Neural cell (in vitro differentiated cells): ENCODE data around the gene STX16. TPM values are rescaled to one million over a fixed set of nuclear protein-coding genes. Genes with fewer than 3 reads are reported as not detected.

Experiments
- H2AFZ ChIP-seq: fragments of 200-600, 300-800 bp; sonication (generic), shearing (Covaris generic); 2 replicates; pipeline ENCODE4 v1.6.0; 2014; ENCODE audit warnings: low read depth, mild to moderate bottlenecking, antibody characterized with exemption, low read length, moderate library complexity
- H3F3A ChIP-seq: fragments of 200-600 bp; shearing (Covaris generic); 2 replicates; pipeline ENCODE4 v1.6.1; 2016; ENCODE audit warnings: mild to moderate bottlenecking, moderate library complexity, mixed read lengths, antibody characterized with exemption, low read length; ENCODE audit not compliant: insufficient read depth, poor library complexity, severe bottlenecking
- H3K27ac ChIP-seq: fragments of 200-600, 300-800 bp; sonication (generic), shearing (Covaris generic); 2 replicates; pipeline ENCODE4 v1.5.1; 2014; ENCODE audit warnings: mild to moderate bottlenecking, low read length, moderate library complexity
- H3K27me3 ChIP-seq: fragments of 300-800, 200-600 bp; sonication (generic), shearing (Covaris generic); 2 replicates; pipeline ENCODE4 v1.6.0; 2014; ENCODE audit warnings: mild to moderate bottlenecking, low read depth, low read length, moderate library complexity; ENCODE audit not compliant: insufficient read depth
- H3K36me3 ChIP-seq: fragments of 300-800, 200-600 bp; sonication (generic), shearing (Covaris generic); 2 replicates; pipeline ENCODE4 v1.5.1; 2014; ENCODE audit warnings: mild to moderate bottlenecking, antibody characterized with exemption, low read length, moderate library complexity; ENCODE audit not compliant: insufficient read depth
- H3K4me2 ChIP-seq: fragments of 300-800, 200-600 bp; sonication (generic), shearing (Covaris generic); 2 replicates; pipeline ENCODE4 v1.6.0; 2014; ENCODE audit warnings: mild to moderate bottlenecking, low read length
- H3K4me3 ChIP-seq: fragments of 300-800, 200-600 bp; sonication (generic), shearing (Covaris generic); 2 replicates; pipeline ENCODE4 v1.5.1; 2014; ENCODE audit warnings: mild to moderate bottlenecking, low read length, moderate library complexity
- H3K79me2 ChIP-seq: fragments of 200-600 bp; shearing (Covaris generic); replicated peaks from 2 replicates; pipeline ENCODE4 v1.6.0; 2014; ENCODE audit warnings: mild to moderate bottlenecking, low read length, moderate library complexity; ENCODE audit not compliant: insufficient read depth
- H3K9ac ChIP-seq: fragments of 300-800, 200-600 bp; sonication (generic), shearing (Covaris generic); 2 replicates; pipeline ENCODE4 v1.6.1; 2016; ENCODE audit warnings: mild to moderate bottlenecking, low read length, mixed read lengths
- H3K9me2 ChIP-seq: fragments of 200-600 bp; shearing (Covaris generic); 2 replicates; pipeline ENCODE4 v1.6.1; 2016; ENCODE audit warnings: mild to moderate bottlenecking, low read length, mixed read lengths; ENCODE audit not compliant: insufficient read depth
- H3K9me3 ChIP-seq: fragments of 200-600, 300-800 bp; sonication (generic), shearing (Covaris generic); 2 replicates; pipeline ENCODE4 v1.6.1; 2016; ENCODE audit warnings: mild to moderate bottlenecking, mixed run types, low read length, moderate library complexity, mixed read lengths
- H4K20me1 ChIP-seq: fragments of 200-600 bp; shearing (Covaris generic); 2 replicates; pipeline ENCODE4 v1.6.1; 2016; ENCODE audit warnings: mild to moderate bottlenecking, mixed run types; ENCODE audit not compliant: insufficient read depth
- CTCF ChIP-seq: fragments of 450-650 bp; IDR thresholded peaks from 2 replicates; pipeline ENCODE4 v1.5.1; 2014; ENCODE audit warnings: antibody characterized with exemption, mild to moderate bottlenecking, moderate library complexity; ENCODE audit not compliant: poor library complexity, severe bottlenecking
- EP300 ChIP-seq: fragments of 450-650 bp; conservative IDR thresholded peaks from 2 replicates; pipeline ENCODE4 v1.6.1; 2014; ENCODE audit warnings: antibody characterized with exemption, mild to moderate bottlenecking, moderate library complexity; ENCODE audit not compliant: poor library complexity, severe bottlenecking
- EZH2 ChIP-seq: fragments of 200-600, 300-800 bp; shearing (Covaris generic), sonication (generic); IDR thresholded peaks from 2 replicates; pipeline ENCODE4 v1.6.1; 2014; ENCODE audit warnings: antibody characterized with exemption, low read length, borderline replicate concordance, mild to moderate bottlenecking; ENCODE audit not compliant: insufficient read depth, poor library complexity, severe bottlenecking
- MXI1 ChIP-seq: fragments of 450-650 bp; conservative IDR thresholded peaks from 2 replicates; pipeline ENCODE4 v1.6.1; 2014; ENCODE audit warnings: antibody characterized with exemption, mild to moderate bottlenecking; ENCODE audit not compliant: poor library complexity, severe bottlenecking
- POLR2AphosphoS5 ChIP-seq: IDR thresholded peaks from 2 replicates; pipeline ENCODE4 v1.6.1; 2012
- RAD21 ChIP-seq: fragments of 450-650 bp; conservative IDR thresholded peaks from 2 replicates; pipeline ENCODE4 v1.6.1; 2014; ENCODE audit warnings: antibody characterized with exemption, mild to moderate bottlenecking, moderate library complexity
- REST ChIP-seq: IDR thresholded peaks from 2 replicates; pipeline ENCODE4 v1.6.1; 2012; ENCODE audit warnings: borderline replicate concordance
- SMC3 ChIP-seq: fragments of 450-650 bp; conservative IDR thresholded peaks from 2 replicates; pipeline ENCODE4 v1.6.1; 2014; ENCODE audit warnings: antibody characterized with exemption, mild to moderate bottlenecking, moderate library complexity; ENCODE audit not compliant: poor library complexity
- TAF1 ChIP-seq: IDR thresholded peaks from 2 replicates; pipeline ENCODE4 v1.6.1; 2012; ENCODE audit warnings: low read depth
- polyA plus RNA-seq: library from polyadenylated mRNA; depleted of rRNA; stranded (reverse); fragments of >200 nt; gene quantifications from 2 replicates; pipeline ENCODE4 v1.2.3, GENCODE V29; 2014

STX16 gene
- polyA plus RNA-seq, 1 donor from 2014 or later, result 120 TPM

GRCh38 chr20:58721951-58722778 is 71.1 kb downstream of the STX16 start:
- no peaks in the 10 kb centered on the region for H3K9me2 ChIP-seq
- H2AFZ ChIP-seq, result no peak overlapping the region
- no peaks in the 10 kb centered on the region for H3F3A ChIP-seq
- no peaks in the 10 kb centered on the region for H3K9me3 ChIP-seq
- no peak overlapping the region for H3K27ac ChIP-seq
- no peak for TF ChIP-seq SMC3
- no peak for TF ChIP-seq RAD21
- no peak for TF ChIP-seq CTCF
- TF ChIP-seq EZH2, result no peak
- no peak for TF ChIP-seq MXI1
- TF ChIP-seq POLR2AphosphoS5, result no peak
- TF ChIP-seq EP300, result no peak
- no peak for TF ChIP-seq TAF1
- no peak for TF ChIP-seq REST
- no peaks in the 10 kb centered on the region for H3K36me3 ChIP-seq
- H3K4me2 ChIP-seq, result no peak overlapping the region
- H3K4me3 ChIP-seq, result no peak overlapping the region
- H4K20me1 ChIP-seq, result no peaks in the 10 kb centered on the region
- H3K9ac ChIP-seq, result no peak overlapping the region
- no peaks in the 10 kb centered on the region for H3K79me2 ChIP-seq
- no peaks in the 10 kb centered on the region for H3K27me3 ChIP-seq

- Histone ChIP-seq H2AFZ (no peak overlapping the region), H3K79me2 (no peaks in the 10 kb centered on the region), H3K4me3 (no peak overlapping the region), H3K9me3 (peaks cover 4% of the 10 kb centered on the region), H3K9me2 (no peaks in the 10 kb centered on the region), H3K27me3 (no peaks in the 10 kb centered on the region), H3K36me3 (no peaks in the 10 kb centered on the region), H3K9ac (no peak overlapping the region), H3K27ac (no peak overlapping the region), H4K20me1 (no peaks in the 10 kb centered on the region), H3F3A (no peaks in the 10 kb centered on the region), H3K4me2 (no peak overlapping the region)
- TF ChIP-seq REST (no peak), EZH2 (no peak), TAF1 (no peak), RAD21 (no peak), CTCF (no peak), POLR2AphosphoS5 (no peak)
These were observed 72.0 kb downstream of the STX16 start for GRCh38 chr20:58722877-58723627.
